ENCODE measurements around the gene NFKB2.
A peak's percentile ranks its signal among the peaks of the same experiment; 100 is the strongest.

NFKB2 gene

DNA sequence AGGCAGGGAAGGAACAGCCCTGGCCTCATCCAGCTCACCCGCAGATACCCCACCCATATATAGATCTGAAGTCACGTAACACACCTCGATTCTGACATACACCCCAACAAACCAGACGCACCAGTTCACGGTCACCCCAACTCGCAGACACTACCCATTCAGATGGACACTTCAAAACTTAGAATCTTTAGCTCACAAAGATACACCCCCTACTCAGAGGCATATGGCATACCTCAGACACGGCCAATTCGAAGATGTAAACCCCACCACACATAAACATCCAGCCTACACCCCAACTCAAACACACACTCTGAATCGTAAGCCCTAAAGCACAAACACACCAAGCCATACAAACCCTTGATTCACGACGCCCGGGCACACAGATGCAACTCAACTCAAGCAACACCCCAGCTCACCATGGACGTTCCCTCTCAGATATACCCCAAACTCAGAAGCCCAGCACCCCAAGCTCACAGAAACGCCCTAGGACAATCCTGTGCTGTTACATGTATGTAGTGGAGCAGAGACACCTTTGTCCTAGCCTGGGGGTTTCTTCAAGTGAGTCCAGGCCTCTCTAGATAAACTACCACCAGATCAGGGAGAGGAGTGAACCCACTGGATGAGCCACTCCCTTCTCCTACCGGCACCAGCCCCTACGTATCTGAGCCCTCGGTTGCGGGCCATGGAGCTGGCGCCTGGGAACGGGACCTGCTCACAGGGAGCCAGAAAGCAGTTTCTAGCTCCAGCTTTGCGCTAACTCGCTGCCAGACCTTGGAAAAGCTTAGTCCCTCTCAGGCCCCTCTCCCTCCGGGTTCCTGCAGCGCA lies 14.3 kb downstream of the NFKB2 start:
- no peak for DNase-seq

GRCh38 chr10:102410429-102411073 lies 15.0 kb downstream of the NFKB2 start:
- no peak for DNase-seq

GRCh38 chr10:102411341-102412255 lies 16.1 kb downstream of the NFKB2 start:
- DNase-seq = no peak

DNA sequence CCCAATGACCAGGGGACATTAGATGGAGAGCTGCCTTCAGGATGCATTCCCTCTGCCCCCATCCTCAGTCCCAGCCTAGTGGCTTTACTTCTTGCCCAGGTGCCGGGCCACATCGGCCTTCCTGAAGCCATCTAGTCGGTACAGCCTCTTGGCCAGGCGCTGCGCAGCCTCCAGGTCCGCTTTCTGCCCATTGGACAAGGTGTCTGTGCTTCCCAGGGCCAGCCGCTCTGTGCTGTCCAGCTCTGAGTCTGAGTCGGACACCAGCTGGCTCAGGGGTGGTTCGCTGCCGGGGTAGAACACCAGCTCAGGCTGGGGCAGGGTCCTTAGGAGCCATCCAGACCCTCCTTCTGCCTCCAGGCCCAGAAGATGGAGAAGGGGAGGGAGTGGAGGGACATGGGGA lies 16.8 kb downstream of the NFKB2 start:
- DNase-seq = no peak

DNA sequence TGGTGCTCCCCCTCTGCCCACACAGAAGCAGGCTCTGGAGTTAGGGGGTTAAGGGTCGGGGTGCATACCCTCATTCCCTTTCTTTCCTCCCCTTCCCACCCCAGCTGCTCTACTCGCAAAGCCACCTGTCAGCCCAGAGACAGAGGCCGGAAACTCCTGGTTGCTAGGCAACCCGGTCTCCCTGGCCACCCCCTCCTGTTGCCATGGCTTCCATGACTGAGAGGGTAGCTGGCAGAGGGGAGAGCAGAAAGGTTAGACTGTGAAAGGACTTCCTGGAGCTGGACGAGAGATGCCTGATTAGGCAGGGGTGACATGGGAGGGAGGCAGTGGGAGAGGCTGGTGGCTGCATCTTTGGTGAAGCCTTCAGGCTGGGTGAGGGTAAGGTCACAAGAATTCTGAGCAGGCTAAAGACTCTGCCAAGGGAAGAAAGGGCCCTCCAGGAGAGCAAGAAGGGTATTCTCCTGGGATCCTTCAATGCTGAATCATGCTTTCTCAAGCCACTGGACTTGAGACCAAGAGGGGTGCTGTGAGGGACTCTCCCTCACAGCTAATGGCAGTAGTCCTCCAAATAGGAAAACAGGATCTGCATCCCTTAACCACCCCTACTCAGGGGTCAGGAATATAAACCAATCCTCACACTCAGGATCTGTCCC lies 17.7 kb downstream of the NFKB2 start:
- peak; percentile 45 to 61 for DNase-seq

- no peak for DNase-seq
Measured at GRCh38 chr10:102413806-102414561, 18.5 kb downstream of the NFKB2 start.

DNA sequence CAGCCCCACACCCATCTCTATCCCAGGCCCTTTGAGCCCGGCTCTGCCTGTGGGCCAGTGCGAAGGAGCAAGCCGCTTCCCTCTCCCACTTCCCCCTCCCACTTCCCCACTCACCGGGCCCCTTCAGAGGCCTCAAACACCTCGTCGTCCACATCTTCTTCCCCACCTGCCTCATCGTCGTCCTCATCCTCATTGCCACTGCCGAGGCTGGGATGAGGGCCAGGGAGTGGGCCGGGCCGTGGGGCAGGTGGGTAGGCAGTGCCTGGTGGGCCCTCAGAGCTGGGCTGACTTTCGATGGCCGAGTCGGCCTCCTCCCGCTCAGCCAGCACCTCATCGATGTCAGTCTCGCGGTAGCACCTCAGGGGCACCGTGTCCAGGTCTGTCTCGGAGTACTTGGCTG lies 19.2 kb downstream of the NFKB2 start:
- no peak for DNase-seq

DNA sequence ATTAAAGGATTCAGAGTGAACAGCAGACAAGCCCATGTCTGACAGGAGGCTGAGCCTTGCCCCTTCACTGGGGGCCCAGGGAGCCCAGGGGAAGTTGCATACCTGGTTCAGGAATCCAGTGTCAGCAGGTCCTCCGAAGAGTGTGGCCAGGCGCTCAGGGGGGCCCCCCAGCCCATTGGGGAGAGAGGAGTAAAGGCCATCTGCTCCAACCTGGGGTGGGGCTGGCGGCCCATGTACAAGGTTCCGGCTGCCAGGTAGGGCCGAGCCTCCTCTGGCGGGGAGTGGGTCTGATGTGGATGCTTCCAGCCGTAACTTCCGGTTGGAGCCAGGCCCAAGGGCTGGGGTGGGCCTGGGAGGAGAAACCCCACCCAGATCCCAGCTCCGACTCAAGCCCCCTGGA lies 20.8 kb downstream of the NFKB2 start:
- no peak for DNase-seq

GRCh38 chr10:102416695-102417094 lies 21.2 kb downstream of the NFKB2 start:
- no peak for DNase-seq

GRCh38 chr10:102418622-102419268 lies 23.2 kb downstream of the NFKB2 start, which contains the start of gene PSD:
PSD (minus strand) TSS chr10:102418785; CDS start chr10:102417038, 1,747 bp downstream.
- peak; percentile 26 to 61 for DNase-seq

GRCh38 chr10:102419269-102420180 lies 24.0 kb downstream of the NFKB2 start:
- peak; percentile 46 to 79 for DNase-seq

DNA sequence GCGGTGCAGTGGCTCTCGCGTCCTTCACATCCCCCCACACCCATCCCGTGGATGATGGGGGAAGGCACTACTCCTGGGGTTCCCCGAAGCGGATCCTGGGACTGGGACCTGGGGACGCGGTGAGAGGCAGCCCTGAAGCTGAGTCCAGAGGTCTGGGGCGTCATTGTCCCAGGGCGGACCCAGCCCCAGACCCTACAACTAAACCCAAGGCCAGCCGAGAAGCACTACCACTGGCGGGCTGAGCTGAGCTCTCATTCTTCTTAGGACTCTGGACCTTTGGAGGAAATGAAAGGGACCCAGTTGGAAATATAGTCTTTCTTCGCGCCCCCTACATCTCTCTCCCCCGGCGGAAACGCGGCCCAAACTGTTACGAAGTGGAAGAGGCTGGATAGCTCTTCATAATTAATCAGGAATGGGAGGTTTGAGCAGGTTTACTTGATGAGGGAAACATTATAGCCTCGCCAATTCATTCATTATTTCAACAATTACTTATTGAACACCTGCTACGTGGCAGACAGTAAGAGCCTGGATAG lies 24.7 kb downstream of the NFKB2 start:
- DNase-seq = no peak

- peak; percentile 90 to 93 for DNase-seq
Measured at GRCh38 chr10:102420714-102421506, 25.4 kb downstream of the NFKB2 start, which contains the start of gene FBXL15. FBXL15 (plus strand) TSS chr10:102420836; CDS start chr10:102421130, 294 bp downstream.

DNA sequence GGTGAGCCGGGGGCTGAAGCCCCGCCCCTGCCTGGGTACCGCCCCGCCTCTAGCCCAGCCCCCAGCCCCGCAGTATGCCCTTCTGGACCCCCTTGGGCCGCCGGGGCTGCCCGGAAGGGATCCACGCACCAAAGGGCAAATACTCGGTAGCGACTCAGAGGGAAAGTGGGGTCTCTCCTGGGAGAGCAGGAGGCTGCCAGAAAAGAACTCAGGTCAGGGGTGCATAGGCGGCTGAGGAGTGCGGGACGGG lies 25.9 kb downstream of the NFKB2 start:
- DNase-seq = no peak

- no peak for DNase-seq
Measured at GRCh38 chr10:102421757-102422512, 26.4 kb downstream of the NFKB2 start.

DNA sequence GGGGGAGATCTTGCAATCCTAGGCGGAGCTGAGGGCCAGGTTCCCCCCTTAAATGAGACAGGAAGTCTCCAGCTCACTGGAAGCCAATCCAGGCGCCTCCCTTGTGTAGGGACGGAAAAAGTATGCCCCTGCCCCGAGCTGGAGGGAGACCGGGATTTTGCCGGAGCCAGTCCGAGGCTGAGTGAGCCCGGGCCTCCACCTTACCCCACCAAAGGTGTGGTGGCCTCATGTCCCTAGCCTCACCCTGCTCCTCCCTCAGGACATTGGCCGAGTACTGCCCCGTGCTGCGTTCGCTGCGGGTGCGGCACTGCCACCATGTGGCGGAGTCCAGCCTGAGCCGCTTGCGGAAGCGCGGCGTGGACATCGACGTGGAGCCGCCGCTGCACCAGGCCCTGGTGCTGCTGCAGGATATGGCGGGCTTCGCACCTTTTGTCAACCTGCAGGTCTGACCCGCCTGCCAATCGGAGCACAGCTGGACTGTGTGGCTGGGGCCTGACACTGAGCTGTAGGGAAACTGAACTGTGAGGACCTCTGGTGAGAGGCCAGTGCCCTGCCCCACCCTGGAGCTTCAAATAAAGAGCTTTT lies 27.1 kb downstream of the NFKB2 start:
- peak; percentile 36 to 69 for DNase-seq

DNA sequence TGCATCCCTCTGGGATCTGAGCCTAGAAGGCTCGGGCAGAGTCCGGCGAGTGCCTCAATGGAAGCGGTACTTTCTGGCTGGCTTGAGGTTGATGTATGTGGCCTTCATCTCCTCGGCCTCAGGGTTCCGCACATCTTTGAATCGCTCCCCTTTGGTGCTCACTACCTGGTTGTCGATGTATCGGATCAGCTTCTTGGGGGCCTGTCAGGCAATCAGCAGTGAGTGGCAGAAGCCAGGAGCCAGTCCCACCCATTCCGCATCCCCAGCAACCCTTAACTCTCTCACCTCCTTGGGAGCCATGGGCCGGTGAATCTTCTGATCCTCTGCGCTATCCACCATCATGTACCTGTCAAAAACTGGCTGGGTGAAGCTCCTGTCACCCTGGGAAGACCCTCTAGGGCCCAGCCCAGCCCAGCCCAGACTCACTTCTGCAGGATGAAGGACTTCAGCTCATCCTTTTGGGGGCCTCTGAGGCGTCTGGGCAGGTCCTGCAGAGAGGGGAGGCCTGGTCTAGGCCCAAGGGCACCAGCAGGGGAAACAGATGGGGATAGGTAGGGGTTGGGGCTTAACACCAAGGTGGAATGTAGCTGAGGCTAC lies 28.0 kb downstream of the NFKB2 start:
- no peak for DNase-seq

DNA sequence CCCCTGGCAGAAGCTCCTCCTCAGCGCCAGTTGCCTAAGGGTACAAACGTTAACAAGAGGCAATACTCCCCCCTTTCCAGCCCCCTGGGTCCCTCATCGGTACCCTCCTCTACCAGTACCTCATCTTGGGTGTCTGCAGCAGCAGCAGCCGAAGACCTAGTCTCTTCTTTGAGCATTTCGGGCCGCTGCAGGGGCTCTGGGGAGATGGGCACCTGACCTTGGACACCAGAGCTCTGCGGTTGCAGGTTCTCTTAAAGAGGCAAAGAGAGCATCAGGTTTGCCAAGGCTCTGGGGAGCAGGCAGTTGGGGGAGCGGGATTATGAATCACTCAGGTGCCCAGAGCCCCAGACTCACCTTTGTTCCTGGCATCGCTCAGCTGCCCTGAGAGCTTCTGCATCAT lies 28.6 kb downstream of the NFKB2 start:
- DNase-seq = no peak
